Measurements from ENCODE around the gene TDRD9.

TDRD9 gene

DNA sequence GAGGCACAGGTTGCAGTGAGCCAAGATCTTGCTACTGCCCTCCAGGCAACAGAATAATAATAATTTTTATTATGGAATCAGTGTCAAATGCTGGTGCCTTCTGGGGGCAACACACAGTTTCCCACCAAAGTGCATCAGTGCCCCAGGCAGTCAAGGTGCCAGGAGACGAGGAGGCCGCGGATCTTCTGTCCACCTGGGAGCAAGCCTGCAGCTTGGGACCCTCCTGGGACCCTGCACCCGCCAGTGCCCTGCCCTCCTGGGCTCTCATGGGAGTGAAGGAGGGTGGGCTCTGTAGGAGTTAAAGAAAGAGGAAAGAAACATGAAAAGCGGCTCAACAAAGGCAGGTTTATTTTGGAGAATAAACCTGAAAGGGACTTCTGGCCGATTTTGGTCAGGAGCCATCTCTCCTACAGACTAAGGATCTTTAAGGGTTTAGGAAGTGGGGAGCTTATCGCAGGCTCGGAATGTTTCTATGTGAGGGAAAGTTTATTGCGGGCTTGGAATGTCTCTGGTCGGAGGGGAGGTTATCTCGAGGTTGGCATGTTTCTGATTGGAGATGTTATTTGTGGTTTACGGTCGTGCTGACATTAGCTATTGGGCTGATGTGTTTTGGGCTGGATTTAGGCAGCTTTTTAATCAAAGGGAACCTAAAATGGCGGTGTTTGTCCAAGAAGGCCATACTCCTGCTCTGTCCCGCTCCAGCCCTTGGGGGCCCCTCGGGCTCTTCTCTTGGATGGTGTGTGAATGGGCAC lies 156.2 kb downstream of the TDRD9 start:
- no peak overlapping the region for H3K4me3 ChIP-seq (ENCODE audit: low read depth, low read length)
- no peak for TF ChIP-seq CTCF (IDR thresholded peaks at IDR 0.05; ENCODE audit: low read depth, low read length, missing control alignments)
- in situ Hi-C loops (cut with HindIII; ENCODE audit: low sequenced_read_pairs) = no loop called here
- no peak for DNase-seq (ENCODE audit: low read depth)

DNA sequence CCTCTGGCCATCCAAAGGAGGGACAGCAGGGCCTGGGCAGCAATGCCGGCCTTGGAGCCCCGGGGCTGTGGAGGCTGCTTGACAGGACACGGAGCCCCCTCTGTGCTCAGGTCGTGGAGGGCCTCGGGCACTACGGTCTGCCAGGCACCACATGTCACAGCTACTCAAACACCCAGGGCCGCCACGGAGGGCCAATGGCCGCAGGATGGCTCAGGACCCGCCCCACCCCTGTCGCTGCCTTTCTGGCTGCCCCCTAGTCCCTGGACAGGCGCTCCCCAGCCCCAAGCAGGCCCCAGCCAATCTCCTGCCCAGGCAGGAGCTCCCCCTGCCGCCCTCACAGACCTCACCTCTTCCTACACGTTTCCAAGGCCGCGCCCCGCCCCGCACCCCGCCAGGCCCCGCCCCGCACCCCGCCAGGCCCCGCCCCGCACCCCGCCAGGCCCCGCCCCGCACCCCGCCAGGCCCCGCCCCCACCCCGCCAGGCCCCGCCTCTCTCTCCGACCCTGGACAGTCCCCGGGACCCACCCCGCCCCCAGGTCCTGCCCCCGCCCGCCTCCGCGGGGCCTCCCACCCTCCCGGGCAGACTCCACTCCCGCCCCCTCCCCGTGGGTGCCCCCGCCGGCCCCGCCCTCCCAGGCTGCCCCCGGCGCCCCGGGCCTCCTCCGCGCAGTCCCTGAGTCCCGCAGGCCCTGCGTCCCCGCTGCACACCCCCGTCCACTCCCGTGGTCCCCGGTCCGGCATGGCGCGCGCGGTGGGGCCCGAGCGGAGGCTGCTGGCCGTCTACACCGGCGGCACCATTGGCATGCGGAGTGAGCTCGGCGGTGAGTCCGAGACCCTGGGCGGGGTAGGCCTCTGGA lies 157.0 kb downstream of the TDRD9 start, which contains the start of gene ASPG:
TSS of gene ASPG (plus strand) at position 669 of the 857 bp plus-strand sequence. CDS start at position 740, 71 bp downstream.
- H3K4me3 ChIP-seq (ENCODE audit: low read depth, low read length) = no peak within 1 kb of the TSS
- no peak for TF ChIP-seq CTCF (IDR thresholded peaks at IDR 0.05; ENCODE audit: low read depth, low read length, missing control alignments)
- in situ Hi-C loops (cut with HindIII; ENCODE audit: low sequenced_read_pairs) = no loop called here
- DNase-seq (ENCODE audit: low read depth) = no peak

- in situ Hi-C loops (cut with HindIII; ENCODE audit: low sequenced_read_pairs) = no loop called here
- no peak for TF ChIP-seq CTCF (IDR thresholded peaks at IDR 0.05; ENCODE audit: low read depth, low read length, missing control alignments)
- H3K4me3 ChIP-seq (ENCODE audit: low read depth, low read length) = no peak overlapping the region
- DNase-seq (ENCODE audit: low read depth) = no peak
Observed at GRCh38 chr14:104085889-104086201, 157.6 kb downstream of the TDRD9 start.

GRCh38 chr14:104086210-104086660 lies 158.0 kb downstream of the TDRD9 start:
- in situ Hi-C loops (cut with HindIII; ENCODE audit: low sequenced_read_pairs) = no loop called here
- H3K4me3 ChIP-seq (ENCODE audit: low read depth, low read length) = no peak overlapping the region
- no peak for DNase-seq (ENCODE audit: low read depth)
- TF ChIP-seq CTCF (IDR thresholded peaks at IDR 0.05; ENCODE audit: low read depth, low read length, missing control alignments) = no peak

GRCh38 chr14:104086661-104087461 lies 158.6 kb downstream of the TDRD9 start:
- no peak for DNase-seq (ENCODE audit: low read depth)

More at GRCh38 chr14:104086661-104087461, 158.6 kb downstream of the TDRD9 start:
- TF ChIP-seq CTCF (IDR thresholded peaks at IDR 0.05; ENCODE audit: low read depth, low read length, missing control alignments) = no peak
- H3K4me3 ChIP-seq (ENCODE audit: low read depth, low read length) = no peak overlapping the region
- in situ Hi-C loops (cut with HindIII; ENCODE audit: low sequenced_read_pairs) = no loop called here

Data from astrocyte of the cerebellum (primary cell).